Esophagus muscularis mucosa (tissue), 4 donors: ENCODE results near the gene SLCO2A1. TPM values are rescaled to one million over a fixed set of nuclear protein-coding genes. Genes with fewer than 3 reads are reported as not detected.
A peak's percentile ranks its signal among the peaks of the same experiment; 100 is the strongest.

Experiments
- DNase-seq: peaks from one replicate; pipeline ENCODE4 v3.0.0-alpha.2; 2017; ENCODE audit errors: extremely low spot score
- H3K27ac ChIP-seq, 4 donors: fragments of 200-600 bp; sonication (generic); replicated peaks in 1 of 4; 1 replicate in 3 of 4; 2 replicates in 1 of 4; pipeline ENCODE4 v1.5.1; 2016 to 2019; ENCODE audit warnings: mild to moderate bottlenecking in 1 of 4
- H3K27me3 ChIP-seq, 4 donors: fragments of 200-600 bp; sonication (generic); one replicate each; pipeline versions ENCODE4 v1.5.1 to v1.6.0; 2016 to 2019
- H3K36me3 ChIP-seq, 4 donors: fragments of 200-600 bp; sonication (generic); one replicate each; pipeline ENCODE4 v1.5.1; 2016 to 2019
- H3K4me1 ChIP-seq, 4 donors: fragments of 200-600 bp; sonication (generic); one replicate each; pipeline ENCODE4 v1.5.1; 2016 to 2019
- H3K4me3 ChIP-seq, 4 donors: fragments of 200-600 bp; sonication (generic); 1 replicate in 2 of 4; 2 replicates in 2 of 4; pipeline ENCODE4 v1.5.1; 2016 to 2019; ENCODE audit warnings: mild to moderate bottlenecking in 4 of 4, moderate library complexity in 1 of 4
- H3K9me3 ChIP-seq, 4 donors: fragments of 200-600 bp; sonication (generic); 1 replicate in 3 of 4; 2 replicates in 1 of 4; pipeline ENCODE4 v1.5.1; 2016 to 2019
- CTCF ChIP-seq, 3 experiments: fragments of 200-600 bp in 2 of 3; fragments of 450-650 bp in 1 of 3; sonication (generic) in 2 of 3; IDR thresholded peaks; one replicate each; pipeline ENCODE4 v1.5.1; 2017 to 2019; ENCODE audit warnings: antibody characterized with exemption in 3 of 3, mild to moderate bottlenecking in 2 of 3, moderate library complexity in 1 of 3
- EP300 ChIP-seq: sonication (generic); formaldehyde crosslinking; IDR thresholded peaks from one replicate; pipeline ENCODE4 v1.6.1; 2017; ENCODE audit warnings: antibody characterized with exemption
- POLR2A ChIP-seq: fragments of 450-650 bp; IDR thresholded peaks from one replicate; pipeline ENCODE4 v1.6.1; 2017; ENCODE audit warnings: antibody characterized with exemption, moderate library complexity, mild to moderate bottlenecking, low read depth
- POLR2AphosphoS5 ChIP-seq, 2 donors: sonication (generic); formaldehyde crosslinking; IDR thresholded peaks; one replicate each; pipeline ENCODE4 v1.6.1; 2017; ENCODE audit warnings: antibody characterized with exemption in 2 of 2
- WGBS: methylation state at CpG from one replicate; pipeline ENCODE4 v1.1.5; 2018; 5-methylcytosine and 5-hydroxymethylcytosine counted together
- intact Hi-C: fragments of 100-400 bp; cut with DNase I; formaldehyde crosslinking; loops from one replicate; pipeline ENCODE4 v1.15.1; 2023
- total RNA-seq, 4 donors: library from RNA; depleted of rRNA; stranded (reverse); fragments of >200 nt; gene quantifications; one replicate each; pipeline versions ENCODE4 v1.1.0 to v1.2.1, GENCODE V29; 2016

The SLCO2A1 gene
- total RNA-seq, 4 donors from 2014 or later, result 8.3 to 17.6 (median 13.8) TPM

- intact Hi-C loops, result no loop called here
- 76% methylated on average over 6 of the region's 6 CpGs for WGBS
- Histone ChIP-seq H3K36me3 (no peaks in the 10 kb centered on the region), H3K9me3 (no peaks in the 10 kb centered on the region), H3K4me3 (no peak overlapping the region), H3K27ac (no peak overlapping the region), H3K27me3 (peaks cover 0 to 15% (median 0%) of the 10 kb centered on the region in 4 donors), H3K4me1 (peaks cover 17 to 30% (median 25%) of the 10 kb centered on the region in 4 donors)
- no peak for TF ChIP-seq CTCF (IDR thresholded peaks at IDR 0.05)
- no peak for TF ChIP-seq EP300
- TF ChIP-seq POLR2AphosphoS5 (IDR thresholded peaks at IDR 0.05), result no peak
- TF ChIP-seq POLR2A, result no peak
- DNase-seq, result peak; percentile 75
These were observed 137.0 kb downstream of the SLCO2A1 start for GRCh38 chr3:133892541-133893231.

GRCh38 chr3:133891662-133892378 is 137.9 kb downstream of the SLCO2A1 start:
- peaks cover 17 to 30% (median 25%) of the 10 kb centered on the region in 4 donors for H3K4me1 ChIP-seq
- no peak overlapping the region for H3K4me3 ChIP-seq
- no peaks in the 10 kb centered on the region for H3K9me3 ChIP-seq
- DNase-seq, result peak; percentile 85
- H3K27ac ChIP-seq, result no peak overlapping the region
- intact Hi-C loops, result no loop called here
- no peak for TF ChIP-seq POLR2A
- TF ChIP-seq CTCF (IDR thresholded peaks at IDR 0.05), result no peak
- TF ChIP-seq EP300, result no peak
- no peak for TF ChIP-seq POLR2AphosphoS5 (IDR thresholded peaks at IDR 0.05)
- no peaks in the 10 kb centered on the region for H3K36me3 ChIP-seq
- 89% methylated on average over 11 of the region's 11 CpGs for WGBS
- H3K27me3 ChIP-seq, result peaks cover 0 to 15% (median 0%) of the 10 kb centered on the region in 4 donors

- intact Hi-C loops, result no loop called here
- H3K9me3 ChIP-seq, result no peaks in the 10 kb centered on the region
- 93% methylated on average over 5 of the region's 5 CpGs for WGBS
- no peaks in the 10 kb centered on the region for H3K36me3 ChIP-seq
- TF ChIP-seq CTCF (IDR thresholded peaks at IDR 0.05) (no peak), EP300 (no peak), POLR2A (no peak), POLR2AphosphoS5 (IDR thresholded peaks at IDR 0.05) (no peak)
- H3K27ac ChIP-seq, result no peak overlapping the region
- peaks cover 0 to 14% (median 0%) of the 10 kb centered on the region in 4 donors for H3K27me3 ChIP-seq
- H3K4me3 ChIP-seq, result no peak overlapping the region
- peak; percentile 85 for DNase-seq
- peaks cover 14 to 24% (median 21%) of the 10 kb centered on the region in 4 donors for H3K4me1 ChIP-seq
These were observed 138.6 kb downstream of the SLCO2A1 start for GRCh38 chr3:133890972-133891644.

GRCh38 chr3:133890037-133890436 is 139.7 kb downstream of the SLCO2A1 start:
- intact Hi-C loops, result no loop called here
- Histone ChIP-seq H3K36me3 (no peaks in the 10 kb centered on the region), H3K27ac (no peak overlapping the region), H3K4me1 (peaks cover 11 to 16% (median 13%) of the 10 kb centered on the region in 4 donors), H3K4me3 (no peak overlapping the region), H3K9me3 (no peaks in the 10 kb centered on the region), H3K27me3 (peaks cover 0 to 4% (median 0%) of the 10 kb centered on the region in 4 donors)
- 92% methylated on average over 2 of the region's 2 CpGs for WGBS
- DNase-seq, result peak; percentile 29
- TF ChIP-seq CTCF (IDR thresholded peaks at IDR 0.05), result no peak
- no peak for TF ChIP-seq POLR2AphosphoS5 (IDR thresholded peaks at IDR 0.05)
- no peak for TF ChIP-seq EP300
- no peak for TF ChIP-seq POLR2A
